Brain microvascular endothelial cell (primary cell): Measurements from ENCODE around the gene ITGBL1.

Experiments used
- DNase-seq: peaks from one replicate; pipeline ENCODE4 v3.0.0-alpha.2; 2020
- H3K27ac ChIP-seq: fragments of 250-450 bp; sonication (Bioruptor Pico); 2 replicates; pipeline ENCODE4 v1.5.1; 2020; ENCODE audit warnings: mild to moderate bottlenecking, moderate library complexity
- H3K27me3 ChIP-seq: fragments of 250-450 bp; sonication (Bioruptor Pico); replicated peaks from 2 replicates; pipeline ENCODE4 v1.5.1; 2020; ENCODE audit warnings: mild to moderate bottlenecking
- H3K36me3 ChIP-seq: fragments of 250-450 bp; sonication (Bioruptor Pico); replicated peaks from 2 replicates; pipeline ENCODE4 v1.5.1; 2020; ENCODE audit warnings: mild to moderate bottlenecking
- H3K4me3 ChIP-seq: 2 replicates; pipeline ENCODE4 v1.5.1; 2011; ENCODE audit warnings: low read depth, mild to moderate bottlenecking, control low read depth, low read length, moderate library complexity
- CTCF ChIP-seq: IDR thresholded peaks from 2 replicates; pipeline ENCODE4 v1.5.1; 2011; ENCODE audit warnings: low read depth, mild to moderate bottlenecking, moderate library complexity, low read length, control low read depth, inconsistent platforms; ENCODE audit errors: missing control alignments
- in situ Hi-C: cut with HindIII; loops from 2 replicates; pipeline ENCODE4 v1.10.0; 2017; ENCODE audit warnings: low sequenced_read_pairs, low pct_ligation_motif_present

Gene ITGBL1

GRCh38 chr13:101454767-101455166 lies 2.3 kb downstream of the ITGBL1 start:
- in situ Hi-C loops = no loop called here
- H3K27ac ChIP-seq = peak overlapping the region; percentile 74
- no peak for TF ChIP-seq CTCF

GRCh38 chr13:101455863-101456262 lies 3.4 kb downstream of the ITGBL1 start:
- H3K27me3 ChIP-seq = no peaks in the 10 kb centered on the region
- H3K36me3 ChIP-seq = no peaks in the 10 kb centered on the region
- no peak overlapping the region for H3K4me3 ChIP-seq
- in situ Hi-C loops = no loop called here
- no peak for TF ChIP-seq CTCF
- peak; percentile 85 for DNase-seq
- peak overlapping the region; percentile 74 for H3K27ac ChIP-seq

More at GRCh38 chr13:101454767-101455166, 2.3 kb downstream of the ITGBL1 start:
- H3K4me3 ChIP-seq = no peak overlapping the region
- no peak for DNase-seq
- H3K36me3 ChIP-seq = no peaks in the 10 kb centered on the region
- no peaks in the 10 kb centered on the region for H3K27me3 ChIP-seq

- Histone ChIP-seq H3K27ac (no peak overlapping the region), H3K4me3 (no peak overlapping the region), H3K36me3 (peaks cover 3% of the 10 kb centered on the region), H3K27me3 (no peaks in the 10 kb centered on the region)
- no peak for TF ChIP-seq CTCF
- in situ Hi-C loops = no loop called here
- no peak for DNase-seq
Observed at GRCh38 chr13:101457176-101457575, 4.7 kb downstream of the ITGBL1 start.

- no peak overlapping the region for H3K27ac ChIP-seq
- no peak for TF ChIP-seq CTCF
- no peak for DNase-seq
- no peak overlapping the region for H3K4me3 ChIP-seq
- no peaks in the 10 kb centered on the region for H3K27me3 ChIP-seq
- in situ Hi-C loops = no loop called here
- peaks cover 3% of the 10 kb centered on the region for H3K36me3 ChIP-seq
Observed at GRCh38 chr13:101465877-101466276, 13.4 kb downstream of the ITGBL1 start.

- H3K4me3 ChIP-seq = no peak overlapping the region
- DNase-seq = no peak
- H3K27ac ChIP-seq = no peak overlapping the region
- H3K36me3 ChIP-seq = no peaks in the 10 kb centered on the region
- in situ Hi-C loops = no loop called here
- no peaks in the 10 kb centered on the region for H3K27me3 ChIP-seq
- no peak for TF ChIP-seq CTCF
Observed at GRCh38 chr13:101467415-101467814, 14.9 kb downstream of the ITGBL1 start.

GRCh38 chr13:101473458-101473857 lies 21.0 kb downstream of the ITGBL1 start:
- Histone ChIP-seq H3K27ac (peak overlapping the region; percentile 44), H3K4me3 (no peak overlapping the region), H3K36me3 (no peaks in the 10 kb centered on the region), H3K27me3 (no peaks in the 10 kb centered on the region)
- peak; percentile 84 for DNase-seq
- no peak for TF ChIP-seq CTCF
- in situ Hi-C loops = no loop called here
